ENCODE data around the gene OR56A5.

DNA sequence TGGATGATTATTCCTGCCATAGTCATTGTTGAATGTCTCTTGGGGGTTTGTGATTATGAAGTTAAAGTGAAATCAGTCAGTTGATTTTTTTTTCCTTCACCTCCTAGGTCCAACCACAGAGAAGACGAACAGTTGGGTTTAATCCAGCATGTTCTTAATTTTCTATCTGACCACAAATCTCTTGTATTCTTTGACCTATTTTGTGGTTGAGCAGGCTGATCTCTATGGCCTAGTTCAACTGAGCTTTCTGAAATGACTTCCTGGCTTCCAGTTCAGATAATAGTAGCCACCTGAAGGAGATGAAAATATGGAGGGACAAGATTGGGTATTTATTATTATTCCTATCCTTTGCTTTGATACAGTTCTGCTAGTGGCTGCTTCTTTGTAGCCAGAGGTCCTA, 5.2 kb upstream of the OR56A5 start:
- TF ChIP-seq, protein P1, sequence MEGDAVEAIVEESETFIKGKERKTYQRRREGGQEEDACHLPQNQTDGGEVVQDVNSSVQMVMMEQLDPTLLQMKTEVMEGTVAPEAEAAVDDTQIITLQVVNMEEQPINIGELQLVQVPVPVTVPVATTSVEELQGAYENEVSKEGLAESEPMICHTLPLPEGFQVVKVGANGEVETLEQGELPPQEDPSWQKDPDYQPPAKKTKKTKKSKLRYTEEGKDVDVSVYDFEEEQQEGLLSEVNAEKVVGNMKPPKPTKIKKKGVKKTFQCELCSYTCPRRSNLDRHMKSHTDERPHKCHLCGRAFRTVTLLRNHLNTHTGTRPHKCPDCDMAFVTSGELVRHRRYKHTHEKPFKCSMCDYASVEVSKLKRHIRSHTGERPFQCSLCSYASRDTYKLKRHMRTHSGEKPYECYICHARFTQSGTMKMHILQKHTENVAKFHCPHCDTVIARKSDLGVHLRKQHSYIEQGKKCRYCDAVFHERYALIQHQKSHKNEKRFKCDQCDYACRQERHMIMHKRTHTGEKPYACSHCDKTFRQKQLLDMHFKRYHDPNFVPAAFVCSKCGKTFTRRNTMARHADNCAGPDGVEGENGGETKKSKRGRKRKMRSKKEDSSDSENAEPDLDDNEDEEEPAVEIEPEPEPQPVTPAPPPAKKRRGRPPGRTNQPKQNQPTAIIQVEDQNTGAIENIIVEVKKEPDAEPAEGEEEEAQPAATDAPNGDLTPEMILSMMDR (IDR thresholded peaks at IDR 0.05) = no peak
- no peak for TF ChIP-seq POLR2AphosphoS5 (IDR thresholded peaks at IDR 0.05)
